HG03439 (cell line): Measurements from ENCODE around the gene FKBP1B.
A peak's percentile ranks its signal among the peaks of the same experiment; 100 is the strongest.
"Not testable (repeated sequence)": the region's sequence is repeated elsewhere in the genome, so short reads cannot be mapped to it uniquely, and the experiment has no call there.

ENCODE experiments used
- ATAC-seq: cut with Tn5 transposase; IDR thresholded peaks from one replicate; pipeline ENCODE4 v1.9.1; 2021; ENCODE audit warnings: mild to moderate bottlenecking, moderate library complexity; ENCODE audit not compliant: unreplicated experiment

Gene FKBP1B

GRCh38 chr2:24058564-24059271 is 9.2 kb downstream of the FKBP1B start:
- ATAC-seq: no peak

- ATAC-seq: no peak
Observed at GRCh38 chr2:24065341-24065740, 15.8 kb downstream of the FKBP1B start.

- ATAC-seq: no peak
Observed at GRCh38 chr2:24072259-24072658, 22.7 kb downstream of the FKBP1B start.

- ATAC-seq: no peak
Observed at GRCh38 chr2:24073816-24074215, 24.3 kb downstream of the FKBP1B start.

GRCh38 chr2:24075259-24075658 is 25.7 kb downstream of the FKBP1B start:
- ATAC-seq: no peak

GRCh38 chr2:24075915-24076848 is 26.6 kb downstream of the FKBP1B start, which contains the start of gene SF3B6:
TSS of gene SF3B6 (minus strand) at chr2:24076326. CDS start at chr2:24076229, 97 bp downstream.
- ATAC-seq: peak; percentile 94

GRCh38 chr2:24076849-24077534 is 27.5 kb downstream of the FKBP1B start:
- ATAC-seq: peak; percentile 7

- ATAC-seq: no peak
Observed at GRCh38 chr2:24077535-24077877, 28.0 kb downstream of the FKBP1B start.

GRCh38 chr2:24077879-24078278 is 28.3 kb downstream of the FKBP1B start:
- ATAC-seq: no peak

GRCh38 chr2:24080701-24081100 is 31.2 kb downstream of the FKBP1B start:
- no peak for ATAC-seq

GRCh38 chr2:24082787-24083566 is 33.4 kb downstream of the FKBP1B start:
- ATAC-seq: no peak

- ATAC-seq: peak; percentile 68
Observed at GRCh38 chr2:24083567-24084385, 34.2 kb downstream of the FKBP1B start.

GRCh38 chr2:24084386-24085199 is 35.1 kb downstream of the FKBP1B start, which contains the start of gene TP53I3:
TSS of gene TP53I3 (minus strand) at chr2:24084834. CDS start at chr2:24084326, 508 bp downstream.
- peak; percentile 85 for ATAC-seq

GRCh38 chr2:24085200-24085489 is 35.6 kb downstream of the FKBP1B start:
- ATAC-seq: no peak

GRCh38 chr2:24086241-24086640 is 36.7 kb downstream of the FKBP1B start:
- ATAC-seq: no peak

GRCh38 chr2:24087032-24087431 is 37.5 kb downstream of the FKBP1B start:
- no peak for ATAC-seq

- ATAC-seq: no peak
Observed at GRCh38 chr2:24088821-24089359, 39.3 kb downstream of the FKBP1B start.

GRCh38 chr2:24093270-24093669 is 43.7 kb downstream of the FKBP1B start:
- ATAC-seq: not testable (repeated sequence)
